GM23248 (cell line): Measurements from ENCODE around the gene NR4A1. TPM values are rescaled to one million over a fixed set of nuclear protein-coding genes. Genes with fewer than 3 reads are reported as not detected.

Experiments used
- DNase-seq: peaks from one replicate; pipeline ENCODE4 v3.0.0-alpha.2; 2015
- H2AFZ ChIP-seq: fragments of 200-600 bp; sonication (generic); 2 replicates; pipeline ENCODE4 v1.6.1; 2016; ENCODE audit warnings: antibody characterized with exemption
- H3F3A ChIP-seq: fragments of 200-600 bp; sonication (generic); 2 replicates; pipeline ENCODE4 v1.6.1; 2016; ENCODE audit warnings: mild to moderate bottlenecking, antibody characterized with exemption, mixed run types; ENCODE audit not compliant: insufficient read depth
- H3K27ac ChIP-seq: fragments of 200-600 bp; sonication (generic); 2 replicates; pipeline ENCODE4 v1.5.1; 2016; ENCODE audit warnings: mild to moderate bottlenecking
- H3K27me3 ChIP-seq: fragments of 200-600 bp; sonication (generic); replicated peaks from 2 replicates; pipeline ENCODE4 v1.6.1; 2016; ENCODE audit warnings: mild to moderate bottlenecking; ENCODE audit not compliant: insufficient read depth
- H3K36me3 ChIP-seq: fragments of 200-600 bp; sonication (generic); 2 replicates; pipeline ENCODE4 v1.6.1; 2016; ENCODE audit warnings: low read depth, mild to moderate bottlenecking
- H3K4me1 ChIP-seq: fragments of 200-600 bp; sonication (generic); 2 replicates; pipeline ENCODE4 v1.6.1; 2016; ENCODE audit warnings: mild to moderate bottlenecking; ENCODE audit not compliant: insufficient read depth
- H3K4me2 ChIP-seq: fragments of 200-600 bp; sonication (generic); one replicate; pipeline ENCODE4 v1.6.1; 2016; ENCODE audit warnings: mild to moderate bottlenecking; ENCODE audit not compliant: unreplicated experiment
- H3K4me3 ChIP-seq: fragments of 200-600 bp; sonication (generic); 2 replicates; pipeline ENCODE4 v1.5.1; 2016; ENCODE audit warnings: mild to moderate bottlenecking
- H3K79me2 ChIP-seq: fragments of 200-600 bp; sonication (generic); 2 replicates; pipeline ENCODE4 v1.6.1; 2016; ENCODE audit warnings: mild to moderate bottlenecking; ENCODE audit not compliant: insufficient read depth
- H3K9ac ChIP-seq: fragments of 200-600 bp; sonication (generic); 2 replicates; pipeline ENCODE4 v1.6.1; 2016; ENCODE audit warnings: mild to moderate bottlenecking
- H3K9me2 ChIP-seq: fragments of 200-600 bp; sonication (generic); 2 replicates; pipeline ENCODE4 v1.6.1; 2016; ENCODE audit warnings: mixed run types, mild to moderate bottlenecking, moderate library complexity; ENCODE audit not compliant: insufficient read depth
- H3K9me3 ChIP-seq: fragments of 200-600 bp; sonication (generic); one replicate; pipeline ENCODE4 v1.6.1; 2017; ENCODE audit warnings: low read depth
- H4K20me1 ChIP-seq: fragments of 200-600 bp; sonication (generic); 2 replicates; pipeline ENCODE4 v1.6.0; 2016; ENCODE audit not compliant: insufficient read depth
- EZH2 ChIP-seq: fragments of 200-600 bp; sonication (generic); IDR thresholded peaks from 2 replicates; pipeline ENCODE4 v1.6.1; 2018; ENCODE audit warnings: antibody characterized with exemption, mild to moderate bottlenecking; ENCODE audit not compliant: insufficient read depth, poor library complexity, severe bottlenecking
- EZH2phosphoT487 ChIP-seq: fragments of 200-600 bp; sonication (generic); IDR thresholded peaks from 2 replicates; pipeline ENCODE4 v1.6.1; 2018; ENCODE audit warnings: antibody characterized with exemption, moderate library complexity, mild to moderate bottlenecking, low read depth; ENCODE audit not compliant: insufficient read depth
- WGBS, 2 experiments: methylation state at CpG; one replicate each; pipeline ENCODE4 v1.1.6; 2015 to 2017; ENCODE audit warnings: low lambda C conversion rate in 2 of 2, low coverage in 1 of 2; ENCODE audit errors: missing lambda C conversion rate in 2 of 2; 5-methylcytosine and 5-hydroxymethylcytosine counted together
- in situ Hi-C: fragments of 300-500 bp; cut with MboI; formaldehyde crosslinking; loops from 2 replicates; pipeline ENCODE4 v1.15.0; 2020
- polyA plus RNA-seq: library from polyadenylated mRNA; unstranded; fragments of >200 nt; fragmentation: Nextera tagmentation; extraction: Ambion mirVana; gene quantifications from 2 replicates; pipeline ENCODE4 v1.2.1, GENCODE V29; 2016
- total RNA-seq: library from RNA; depleted of rRNA; stranded (reverse); fragments of >200 nt; shearing (Covaris generic); gene quantifications from 2 replicates; pipeline ENCODE4 v1.2.3, GENCODE V29; 2014; rRNA removed

The NR4A1 gene
- total RNA-seq (12.5 and 13.1 TPM in 2 replicates), polyA plus RNA-seq (10.2 and 11.1 TPM in 2 replicates)

DNA sequence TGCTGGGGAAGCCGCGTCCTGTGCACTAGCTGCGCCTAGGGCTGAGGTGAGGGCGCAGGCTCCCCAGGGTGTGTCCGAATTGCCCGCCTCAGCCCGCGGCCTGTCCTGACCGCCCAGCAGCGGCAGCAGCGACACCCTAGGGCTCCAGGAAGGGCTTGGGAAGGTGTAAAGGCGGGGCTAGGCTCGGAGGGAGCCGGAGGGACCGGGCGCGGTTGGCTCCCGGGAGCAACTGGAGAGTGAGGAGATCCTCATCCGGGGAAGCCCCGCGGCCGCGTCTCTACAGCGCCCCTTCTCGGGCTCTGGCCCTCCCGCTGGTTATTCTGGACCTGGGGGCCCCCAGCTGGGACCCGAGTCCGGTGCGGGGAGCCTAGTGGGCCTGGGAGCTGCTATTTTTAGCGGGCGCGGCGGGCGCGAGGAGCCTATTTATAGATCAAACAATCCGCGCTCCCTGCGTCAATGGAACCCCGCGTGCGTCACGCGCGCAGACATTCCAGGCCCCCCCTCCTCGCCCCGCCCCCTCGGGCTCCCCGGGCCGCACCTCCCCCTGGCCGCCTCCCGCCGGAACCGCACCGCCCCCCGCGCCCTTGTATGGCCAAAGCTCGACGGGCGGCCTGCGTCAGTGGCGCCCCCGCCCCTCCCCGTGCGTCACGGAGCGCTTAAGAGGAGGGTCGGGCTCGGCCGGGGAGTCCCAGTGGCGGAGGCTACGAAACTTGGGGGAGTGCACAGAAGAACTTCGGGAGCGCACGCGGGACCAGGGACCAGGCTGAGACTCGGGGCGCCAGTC lies at the start of gene NR4A1:
NR4A1 (plus strand) TSS at position 685 of the 784 bp plus-strand sequence. CDS start 2,887 bp downstream, outside the sequence.
- H3K27ac ChIP-seq, result peak within 1 kb of the TSS; percentile 95
- in situ Hi-C loops, result no loop called here
- H3K36me3 ChIP-seq, result no peaks in the 10 kb centered on the region
- no peaks in the 10 kb centered on the region for H3K9me2 ChIP-seq
- H3F3A ChIP-seq, result peaks cover 17% of the 10 kb centered on the region; the same call in 1 of the 2 replicates
- no peaks in the 10 kb centered on the region for H3K9me3 ChIP-seq
- H3K9ac ChIP-seq, result peak within 1 kb of the TSS; percentile 98
- peak within 1 kb of the TSS; percentile 85 for H3K4me3 ChIP-seq
- H3K4me2 ChIP-seq, result peak within 1 kb of the TSS; percentile 91
- TF ChIP-seq EZH2phosphoT487 (no peak), EZH2 (no peak)
- peaks cover 23% of the 10 kb centered on the region for H3K4me1 ChIP-seq
- H2AFZ ChIP-seq, result peak within 1 kb of the TSS; percentile 40; the same call in 1 of the 2 replicates
- WGBS, 2 experiments, result 2 to 3% methylated on average over 37 to 71 of the region's 77 CpGs
- no peaks in the 10 kb centered on the region for H4K20me1 ChIP-seq
- peaks cover 26% of the 10 kb centered on the region for H3K79me2 ChIP-seq
- H3K27me3 ChIP-seq, result no peaks in the 10 kb centered on the region
- peak; percentile 99 for DNase-seq

DNA sequence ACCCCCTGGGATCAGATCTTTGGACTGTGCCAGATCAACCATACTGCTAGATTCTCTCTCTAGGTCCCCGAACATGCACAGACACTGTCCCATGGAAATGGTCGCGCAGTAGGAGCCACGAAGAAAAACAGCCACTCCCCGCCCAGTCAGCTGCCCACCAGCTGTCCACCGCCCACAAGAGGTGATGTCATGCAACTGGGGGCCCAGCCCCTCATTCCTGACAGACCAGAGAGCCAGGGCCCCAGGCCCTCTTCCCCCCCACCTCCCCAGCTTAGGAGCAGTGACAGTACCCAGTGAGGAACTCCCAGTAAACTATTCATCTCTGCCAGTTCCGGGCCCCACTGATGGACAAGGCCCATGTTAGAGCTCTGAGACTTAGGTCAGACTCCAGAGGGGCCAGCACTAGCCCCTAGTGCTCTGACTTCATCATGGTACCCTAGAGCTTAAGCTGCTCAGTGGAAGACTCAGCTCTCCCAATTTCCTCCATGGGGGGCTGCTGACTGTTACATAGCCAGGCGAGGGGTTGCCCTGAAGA lies 48.2 kb upstream of the NR4A1 start:
- Histone ChIP-seq H4K20me1 (no peaks in the 10 kb centered on the region; the same call in 1 of the 2 replicates), H3K9me3 (no peaks in the 10 kb centered on the region), H2AFZ (no peak overlapping the region), H3K9me2 (no peaks in the 10 kb centered on the region), H3F3A (no peaks in the 10 kb centered on the region), H3K4me3 (no peak overlapping the region), H3K4me1 (no peaks in the 10 kb centered on the region), H3K79me2 (no peaks in the 10 kb centered on the region), H3K4me2 (no peak overlapping the region), H3K27ac (no peak overlapping the region), H3K9ac (no peak overlapping the region), H3K27me3 (no peaks in the 10 kb centered on the region), H3K36me3 (no peaks in the 10 kb centered on the region)
- 81 to 84% methylated on average over 8 of the region's 8 CpGs for WGBS, 2 experiments
- in situ Hi-C loops, result no loop called here
- no peak for DNase-seq
- TF ChIP-seq EZH2 (no peak), EZH2phosphoT487 (no peak)

DNA sequence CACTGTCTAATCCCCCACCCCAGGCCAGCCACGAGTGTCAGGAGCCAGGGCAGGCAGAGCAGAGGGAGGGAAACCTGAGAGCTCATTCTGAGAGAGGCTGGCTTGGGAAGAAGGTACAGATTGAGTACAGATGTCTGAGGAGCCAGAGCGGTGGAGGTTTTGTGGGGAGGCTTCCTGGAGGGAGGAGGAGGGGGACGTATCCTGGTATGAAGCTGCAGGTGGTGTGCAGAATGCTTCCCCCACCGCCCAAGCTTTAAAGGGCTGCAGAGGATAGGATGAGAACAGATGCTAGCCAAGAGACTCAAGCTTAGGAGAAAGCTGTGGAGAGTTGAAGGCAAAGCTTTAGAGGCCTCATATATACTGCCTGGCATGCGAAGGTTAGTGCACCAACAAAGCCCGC lies 47.7 kb upstream of the NR4A1 start:
- in situ Hi-C loops, result no loop called here
- 0 out of 2 replicates have a peak, but pooled peaks cover 3% of the 10 kb centered on the region for H3F3A ChIP-seq
- no peaks in the 10 kb centered on the region for H3K4me1 ChIP-seq
- no peaks in the 10 kb centered on the region for H3K79me2 ChIP-seq
- no peak for DNase-seq
- WGBS, 2 experiments, result 74 to 77% methylated on average over 6 of the region's 6 CpGs
- H3K4me3 ChIP-seq, result no peak overlapping the region
- no peaks in the 10 kb centered on the region for H3K27me3 ChIP-seq
- H3K9me2 ChIP-seq, result no peaks in the 10 kb centered on the region
- no peak overlapping the region for H2AFZ ChIP-seq
- H3K9ac ChIP-seq, result no peak overlapping the region
- no peaks in the 10 kb centered on the region; the same call in 1 of the 2 replicates for H4K20me1 ChIP-seq
- H3K36me3 ChIP-seq, result no peaks in the 10 kb centered on the region
- H3K27ac ChIP-seq, result no peak overlapping the region
- no peaks in the 10 kb centered on the region for H3K9me3 ChIP-seq
- no peak for TF ChIP-seq EZH2
- TF ChIP-seq EZH2phosphoT487, result no peak
- H3K4me2 ChIP-seq, result no peak overlapping the region

DNA sequence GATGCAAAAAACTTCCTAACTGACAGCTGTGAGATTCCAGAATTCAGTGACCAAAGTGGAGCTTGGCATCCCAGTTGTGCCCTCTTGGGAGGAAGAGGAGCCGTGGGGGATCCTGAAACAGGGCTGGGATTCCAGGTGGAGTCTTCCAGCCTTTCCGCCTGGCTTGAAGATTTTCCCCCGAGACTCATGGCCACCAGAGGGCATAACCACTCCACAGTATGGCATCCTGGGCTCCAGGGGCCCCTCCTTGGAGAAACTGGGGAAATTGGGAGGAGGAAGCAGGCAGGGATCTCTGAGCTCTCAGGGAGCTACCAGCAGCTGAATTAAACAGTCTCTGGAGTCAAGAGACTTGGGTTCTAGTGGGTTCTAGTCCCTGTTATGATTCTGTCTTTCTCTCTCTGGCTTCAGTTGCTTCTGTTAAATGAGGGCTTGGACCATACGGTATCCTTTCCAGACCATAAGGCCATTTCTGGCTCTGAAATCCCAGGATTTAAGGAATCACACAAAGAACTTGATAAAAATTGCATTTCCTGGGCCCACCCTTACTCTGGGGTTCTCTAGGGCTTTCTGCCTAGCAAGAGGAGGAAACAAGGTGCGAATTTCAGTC lies 47.1 kb upstream of the NR4A1 start:
- H3K9me3 ChIP-seq, result no peaks in the 10 kb centered on the region
- H2AFZ ChIP-seq, result no peak overlapping the region
- 47 to 54% methylated on average over 5 of the region's 5 CpGs for WGBS, 2 experiments
- TF ChIP-seq EZH2 (no peak), EZH2phosphoT487 (no peak)
- no peaks in the 10 kb centered on the region for H3K4me1 ChIP-seq
- no peaks in the 10 kb centered on the region; the same call in 1 of the 2 replicates for H4K20me1 ChIP-seq
- H3K9ac ChIP-seq, result no peak overlapping the region
- H3K27ac ChIP-seq, result no peak overlapping the region
- H3K4me2 ChIP-seq, result no peak overlapping the region
- H3K27me3 ChIP-seq, result no peaks in the 10 kb centered on the region
- in situ Hi-C loops, result no loop called here
- no peaks in the 10 kb centered on the region for H3K36me3 ChIP-seq
- DNase-seq, result peak; percentile 79
- 0 out of 2 replicates have a peak, but pooled peaks cover 3% of the 10 kb centered on the region for H3F3A ChIP-seq
- H3K9me2 ChIP-seq, result no peaks in the 10 kb centered on the region
- H3K4me3 ChIP-seq, result no peak overlapping the region
- no peaks in the 10 kb centered on the region for H3K79me2 ChIP-seq
